NCI-H2081 treated with DMSO at 0.1 percent for 48 hours (cell line): Measurements from ENCODE around the gene TVP23A.
"Not testable (repeated sequence)": the region's sequence is repeated elsewhere in the genome, so short reads cannot be mapped to it uniquely, and the experiment has no call there.

Experiments
- DNase-seq: peaks from one replicate; lab custom pipeline; 2025; lab: John Stamatoyannopoulos, UW

Gene TVP23A

DNA sequence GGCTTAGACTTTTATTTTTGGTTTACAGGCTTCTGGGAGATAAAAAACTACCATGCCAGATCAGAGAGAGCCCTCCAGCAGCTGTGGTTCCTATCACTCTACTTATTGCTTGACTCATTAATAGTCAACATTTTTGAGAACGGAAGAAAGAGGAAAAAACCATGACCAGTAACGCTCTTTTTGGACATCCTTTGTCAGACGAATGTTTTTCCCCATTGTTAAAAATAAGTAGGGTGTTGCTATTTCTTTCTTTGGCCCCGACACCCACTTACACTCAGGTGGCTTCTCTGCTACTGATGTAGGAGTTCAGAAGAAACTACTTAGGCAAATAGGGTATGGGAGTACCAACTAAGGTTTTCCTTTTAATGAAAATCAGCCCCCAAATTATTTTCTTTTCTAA lies 27.5 kb downstream of the TVP23A start:
- DNase-seq, result no peak

DNA sequence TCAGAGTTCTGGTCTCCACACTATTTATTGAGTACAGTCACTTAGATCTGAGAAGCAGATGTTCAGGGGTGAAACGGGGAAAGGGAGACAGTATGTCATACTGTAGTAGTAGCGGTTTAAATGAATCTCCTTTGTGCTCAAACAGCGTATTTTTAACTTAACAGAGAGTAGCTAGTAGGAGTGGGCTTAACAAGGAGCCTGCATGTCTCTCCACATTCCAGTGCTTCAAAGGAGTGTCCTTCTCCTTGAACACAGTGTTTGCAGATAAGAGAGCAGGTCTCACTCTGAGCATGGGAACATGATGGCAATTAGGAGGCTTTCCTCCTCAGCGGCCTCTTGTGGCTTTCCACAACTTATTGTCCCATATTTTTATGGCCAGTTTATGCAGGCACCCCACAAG lies 30.0 kb downstream of the TVP23A start:
- not testable (repeated sequence) for DNase-seq

DNA sequence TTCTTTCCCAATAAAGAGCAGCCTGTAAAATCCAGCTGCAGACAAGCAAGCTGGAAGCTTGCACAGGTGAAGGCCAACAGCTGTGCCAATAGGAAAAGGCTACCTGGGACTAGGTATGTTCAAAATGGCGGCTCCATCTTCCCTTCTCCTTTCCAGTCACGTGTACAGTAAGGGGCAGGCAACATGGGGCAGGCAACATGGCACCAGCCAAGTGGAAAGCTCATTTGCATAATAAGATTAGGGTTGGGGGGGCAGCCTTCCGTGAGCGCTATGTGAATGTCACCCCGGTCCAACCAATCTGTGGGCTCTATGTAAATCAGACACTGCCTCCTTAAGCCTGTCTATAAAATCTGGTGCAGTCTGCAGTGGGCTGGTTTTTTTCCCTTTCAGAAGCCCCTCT lies 31.3 kb downstream of the TVP23A start:
- DNase-seq, result no peak

DNA sequence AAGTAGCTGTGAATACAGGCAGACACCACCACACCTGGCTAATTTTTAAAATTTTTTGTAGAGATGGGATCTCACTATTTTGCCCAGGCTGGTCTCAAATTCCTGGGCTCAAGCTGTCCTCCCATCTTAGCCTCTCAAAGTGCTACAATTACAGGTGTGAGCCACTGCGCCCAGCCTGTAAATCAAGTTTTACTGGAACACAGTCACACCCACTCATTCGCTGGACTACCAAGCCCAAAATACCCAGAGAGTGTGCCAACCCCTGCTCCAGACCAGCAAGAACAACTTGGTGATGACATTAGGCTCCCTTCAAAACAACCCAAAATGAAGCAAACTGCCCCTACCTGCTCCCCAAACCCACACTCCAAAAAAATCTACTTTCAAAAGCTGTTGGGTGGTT lies 36.0 kb downstream of the TVP23A start:
- DNase-seq, result no peak

DNA sequence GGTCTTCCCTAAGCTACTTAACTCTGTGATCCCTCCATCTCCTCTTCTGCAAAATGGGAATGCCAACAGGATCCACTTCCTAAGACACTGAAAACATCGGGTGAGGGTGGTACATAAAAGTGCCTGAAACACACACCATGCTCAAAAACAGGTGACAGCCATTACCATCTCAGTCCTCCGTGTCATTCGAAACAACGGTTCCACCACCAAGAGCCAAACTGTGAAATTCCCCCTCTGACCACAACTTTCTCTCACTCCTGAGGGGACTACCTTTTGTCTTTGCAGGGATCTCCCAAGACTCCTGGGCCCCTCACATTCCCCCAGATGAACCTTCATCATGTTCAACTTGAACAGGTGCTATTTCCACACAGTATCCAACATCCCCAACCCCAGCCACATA lies 38.0 kb downstream of the TVP23A start:
- DNase-seq, result no peak

DNA sequence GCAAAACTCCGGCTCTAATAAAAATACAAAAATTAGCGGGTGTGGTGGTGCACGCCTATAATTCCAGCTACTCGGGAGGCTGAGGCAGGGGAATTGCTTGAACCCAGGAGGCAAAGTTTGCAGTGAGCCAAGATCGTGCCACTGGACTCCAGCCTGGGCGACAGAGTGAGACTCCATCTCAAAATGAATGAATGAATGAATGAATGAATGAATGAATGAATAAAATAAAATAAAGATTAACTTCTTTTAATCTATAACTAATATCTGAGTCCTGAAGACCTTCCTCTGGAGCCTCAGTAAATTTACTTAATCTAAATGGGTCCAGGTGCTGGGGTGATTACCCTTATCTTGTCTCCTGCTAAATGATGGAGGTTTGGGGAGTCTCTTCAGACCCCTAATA lies 38.7 kb downstream of the TVP23A start:
- DNase-seq, result not testable (repeated sequence)

DNA sequence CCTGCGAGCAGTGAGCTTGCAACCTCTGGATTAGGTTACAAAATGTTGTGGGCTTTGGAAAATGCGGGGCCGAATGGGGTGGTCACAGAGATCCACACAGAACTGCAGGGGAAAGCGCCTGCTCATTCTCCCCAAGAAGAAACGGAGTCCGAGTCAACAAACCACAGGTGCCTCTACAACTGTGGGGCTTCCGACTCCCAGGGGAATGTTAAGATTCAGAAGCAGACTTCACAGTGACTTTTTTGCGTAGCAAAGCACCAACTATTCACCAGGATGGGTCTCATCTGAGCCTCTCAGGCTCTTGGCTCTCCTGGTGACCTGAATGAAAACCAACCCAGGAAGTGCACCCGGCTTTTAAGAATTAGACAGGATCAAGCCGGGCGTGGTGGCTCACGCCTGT lies 41.2 kb downstream of the TVP23A start:
- no peak for DNase-seq

DNA sequence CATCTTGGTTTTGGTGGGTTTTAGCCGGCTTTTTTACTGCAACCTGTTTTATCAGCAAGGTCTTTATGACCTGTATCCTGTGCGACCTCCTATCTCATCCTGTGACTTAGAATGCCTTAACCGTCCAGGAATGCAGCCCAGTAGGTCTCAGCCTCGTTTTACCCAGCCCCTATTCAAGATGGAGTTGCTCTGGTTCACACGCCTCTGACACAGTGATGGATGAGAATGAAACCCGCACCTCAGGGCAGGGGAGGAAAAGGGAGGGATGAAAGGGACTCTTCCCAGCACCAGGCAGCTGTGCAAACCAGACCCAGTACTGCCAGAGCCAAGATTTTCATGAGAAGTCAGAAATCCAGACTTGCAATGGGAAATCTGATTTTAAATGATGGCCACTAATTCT lies 41.7 kb downstream of the TVP23A start:
- DNase-seq, result not testable (repeated sequence)

DNA sequence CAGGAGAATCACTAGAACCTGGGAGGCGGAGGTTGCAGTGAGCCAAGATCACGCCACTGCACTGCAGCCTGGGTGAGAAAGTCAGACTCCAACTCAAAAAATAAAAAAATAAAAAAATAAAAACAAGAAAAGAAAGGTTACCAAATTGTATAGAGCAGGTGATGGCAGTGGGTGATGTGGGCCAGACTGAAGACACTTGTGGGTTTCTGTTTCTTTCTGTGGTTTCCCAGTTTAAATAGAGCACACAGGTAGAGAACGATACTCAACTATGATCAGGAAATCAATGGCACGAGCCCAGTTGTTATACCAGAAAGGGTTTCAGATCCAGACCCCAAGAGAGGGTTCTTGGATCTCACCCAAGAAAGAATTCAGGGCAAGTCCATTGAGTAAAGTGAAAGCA lies 42.3 kb downstream of the TVP23A start:
- DNase-seq, result no peak

DNA sequence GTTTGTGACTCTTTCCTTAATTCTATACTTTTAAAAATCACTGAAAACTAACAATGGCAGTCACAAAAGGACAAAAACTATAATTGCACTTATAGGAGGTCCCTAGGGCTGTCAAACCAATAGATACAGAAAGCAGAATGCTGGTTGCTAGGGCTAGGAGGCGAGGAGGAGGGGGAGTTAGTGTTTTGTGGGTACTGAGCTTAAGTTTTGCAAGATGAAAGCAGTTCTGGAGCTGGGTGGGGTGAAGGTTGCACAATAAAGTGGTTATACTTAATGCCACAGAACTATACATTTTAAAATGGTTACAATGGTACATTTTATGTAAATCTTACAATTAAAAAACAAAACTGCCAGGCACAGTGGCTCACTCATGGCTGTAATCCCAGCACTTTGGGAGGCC lies 47.7 kb downstream of the TVP23A start:
- DNase-seq, result no peak

DNA sequence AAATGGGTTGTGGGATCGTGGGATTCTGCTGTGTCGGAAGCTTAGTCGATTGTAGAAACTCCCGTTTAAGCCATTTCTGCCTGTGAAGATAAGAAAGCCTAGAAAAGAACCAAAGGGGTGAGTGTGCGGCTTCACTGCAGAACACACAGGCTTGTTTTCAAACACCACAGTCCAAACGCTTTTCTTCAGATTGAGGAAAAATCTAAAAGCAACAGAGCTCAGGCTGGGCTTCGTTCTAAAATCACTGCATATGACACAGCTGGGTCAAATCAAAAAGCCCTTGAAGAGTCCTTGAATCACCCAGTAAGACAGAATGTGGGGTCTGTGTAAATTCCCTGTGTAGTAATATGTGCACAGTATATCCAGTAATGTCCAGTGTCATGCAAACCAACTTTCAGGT lies 49.2 kb downstream of the TVP23A start:
- DNase-seq, result no peak

DNA sequence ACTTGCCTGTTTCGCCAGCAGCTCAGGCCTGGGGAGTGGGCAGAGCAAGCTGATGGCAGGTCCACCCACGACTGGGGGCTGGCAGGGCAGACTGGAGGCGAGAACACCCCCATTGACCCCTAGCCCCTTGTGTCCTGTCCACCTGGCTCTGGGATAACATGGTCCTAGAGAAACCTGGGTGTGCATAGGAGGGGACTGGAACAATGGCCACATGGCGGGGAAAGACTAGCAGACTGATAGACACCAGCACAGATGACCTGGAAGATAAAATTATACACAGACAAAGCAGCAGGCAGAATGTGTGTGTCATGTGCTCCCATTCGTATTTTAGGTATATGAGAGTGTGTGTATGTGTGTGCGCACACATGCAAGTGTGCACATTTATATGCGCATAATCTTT lies 51.5 kb downstream of the TVP23A start:
- no peak for DNase-seq

DNA sequence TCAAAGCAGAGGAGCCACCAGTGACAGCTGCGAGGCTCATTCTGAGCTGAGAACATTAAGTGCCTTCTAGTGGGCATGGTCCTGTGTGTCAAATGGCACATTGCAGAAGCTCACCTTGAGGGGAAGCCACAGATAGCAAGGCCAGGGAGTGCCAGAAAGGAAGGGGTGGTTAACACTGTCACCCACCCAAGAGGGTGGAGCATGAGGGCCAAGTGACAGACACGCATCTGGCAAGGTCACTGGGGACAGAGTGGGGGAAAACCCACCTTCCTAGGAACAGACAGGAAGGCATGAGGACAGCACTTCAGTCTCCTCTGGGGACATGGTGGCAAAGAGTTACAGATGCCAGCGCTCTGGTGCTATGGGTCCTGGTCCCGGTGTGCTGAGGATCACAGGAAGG lies 52.8 kb downstream of the TVP23A start:
- no peak for DNase-seq

DNA sequence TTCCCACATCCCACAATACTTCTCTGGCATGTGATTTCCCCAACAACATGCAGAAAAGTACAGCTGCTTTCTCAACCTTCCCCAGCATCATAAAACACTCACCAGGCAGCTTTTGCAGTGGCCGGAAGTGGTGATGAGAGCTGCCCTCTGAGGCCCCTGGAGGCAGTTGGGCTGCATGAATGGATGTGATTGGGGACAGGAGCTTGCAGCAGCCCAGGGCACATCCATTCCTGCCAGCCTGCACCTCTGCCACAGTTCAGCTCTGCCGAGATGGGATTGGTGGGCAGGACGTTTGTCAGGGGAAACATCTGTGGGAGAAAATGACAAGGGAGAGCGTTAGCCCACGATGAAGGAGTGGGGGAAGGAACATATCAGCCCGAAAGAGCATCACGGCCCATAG lies 55.1 kb downstream of the TVP23A start:
- no peak for DNase-seq

DNA sequence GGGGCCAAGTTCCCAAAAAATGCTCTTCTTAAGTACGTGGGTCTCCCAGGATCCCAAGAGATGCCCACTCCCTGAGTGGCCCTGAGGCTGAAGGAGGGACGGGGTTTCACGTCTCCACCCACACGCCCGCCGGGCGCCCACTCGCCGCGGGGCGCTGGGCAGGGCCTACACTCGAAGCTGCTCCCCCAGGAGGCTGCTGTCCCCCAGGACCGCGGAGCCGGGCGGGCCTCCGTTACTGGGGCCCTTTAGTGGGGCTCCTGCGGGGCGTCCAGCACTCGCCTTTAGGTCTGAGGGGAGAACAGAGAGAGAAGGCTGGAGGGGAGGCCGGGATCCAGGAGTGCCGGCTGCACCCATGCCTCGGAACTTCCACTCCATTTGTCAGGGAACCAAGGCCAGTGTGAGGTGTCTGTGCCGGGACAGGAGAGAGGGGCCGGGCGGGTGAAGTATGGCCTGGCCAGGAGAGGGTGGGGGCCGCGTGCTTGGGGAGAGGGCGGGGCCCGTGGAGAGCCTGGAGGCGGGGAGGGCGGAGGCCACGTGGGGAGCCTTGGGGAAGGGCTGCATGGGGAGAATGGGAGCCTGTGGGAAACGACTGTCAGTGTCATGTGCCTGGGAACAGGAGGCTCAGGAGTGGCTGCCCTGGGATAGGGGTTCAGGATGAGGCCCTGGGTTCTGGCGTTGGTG lies 56.1 kb downstream of the TVP23A start:
- DNase-seq, result no peak

DNA sequence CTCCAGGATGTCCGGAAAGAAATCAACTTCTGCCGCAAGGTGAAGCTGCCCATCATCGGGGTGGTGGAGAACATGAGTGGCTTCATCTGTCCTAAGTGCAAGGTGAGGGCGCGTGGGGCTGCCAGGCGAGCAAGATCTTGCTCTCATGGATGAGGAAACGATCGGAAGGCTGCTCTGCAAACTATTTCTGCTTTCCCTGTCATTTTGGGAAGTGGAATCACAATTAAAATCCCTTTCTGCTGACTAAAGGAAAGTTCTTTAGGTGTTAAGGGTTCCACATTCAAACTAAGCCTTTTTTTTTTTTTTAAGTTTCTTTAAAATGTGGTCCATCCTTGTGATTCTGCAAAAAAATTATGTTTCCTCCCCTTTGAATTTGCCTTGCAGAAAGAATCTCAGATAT lies 57.2 kb downstream of the TVP23A start:
- DNase-seq, result no peak

DNA sequence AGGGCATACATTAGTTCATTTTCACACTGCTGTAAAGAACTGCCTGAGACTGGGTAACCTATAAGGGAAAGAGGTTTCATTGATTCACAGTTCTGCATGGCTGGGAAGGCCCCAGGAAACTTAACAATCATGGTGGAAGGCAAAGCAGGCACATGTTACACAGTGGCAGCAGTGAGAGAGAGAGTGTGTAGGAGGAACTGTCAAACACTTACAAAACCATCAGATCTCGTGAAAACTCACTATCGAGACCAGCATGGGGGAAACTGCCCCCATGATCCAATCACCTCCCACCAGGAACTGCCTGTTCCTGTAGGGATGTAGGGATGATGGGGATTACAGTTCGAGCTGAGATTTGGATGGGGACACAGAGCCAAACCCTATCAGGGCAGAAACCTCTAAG lies 57.7 kb downstream of the TVP23A start:
- DNase-seq, result no peak

DNA sequence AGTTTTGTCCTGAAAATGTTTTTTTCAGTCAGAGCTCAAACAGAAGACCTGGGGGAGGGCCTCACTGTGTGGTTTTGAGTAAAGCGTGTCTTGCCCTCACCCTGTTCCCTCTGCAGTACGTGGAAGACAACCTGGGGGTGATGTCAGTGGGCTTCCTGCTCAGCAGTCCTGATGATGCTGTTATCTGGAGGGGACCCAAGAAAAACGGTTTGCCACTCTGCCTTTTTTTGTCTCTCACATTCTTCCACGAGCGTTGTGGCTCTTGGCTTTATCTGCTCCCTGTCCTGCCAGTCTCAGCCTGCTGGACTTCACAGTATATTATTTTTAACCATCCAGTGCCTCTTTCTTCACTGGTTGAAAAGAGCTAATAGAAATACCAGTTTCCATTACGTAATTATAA lies 62.0 kb downstream of the TVP23A start:
- no peak for DNase-seq

DNA sequence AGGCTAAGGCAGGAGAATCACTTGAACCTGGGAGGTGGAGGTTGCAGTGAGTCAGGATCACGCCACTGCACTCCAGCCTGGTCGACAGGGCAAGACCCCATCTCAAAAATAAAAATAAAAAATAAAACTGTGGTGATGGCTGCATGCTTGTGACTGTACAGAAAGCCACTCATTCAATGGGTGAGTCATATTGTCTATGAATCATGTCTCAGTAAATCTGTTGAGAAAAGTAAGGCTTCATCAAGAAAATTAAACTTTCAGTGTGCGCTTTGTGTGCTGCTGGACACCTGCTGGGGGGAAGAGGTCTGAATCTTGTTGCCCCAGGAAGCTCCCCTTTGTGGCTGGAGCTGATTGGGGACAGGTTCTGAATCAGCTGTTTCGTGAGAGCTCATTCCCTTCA lies 63.7 kb downstream of the TVP23A start:
- DNase-seq, result no peak

DNA sequence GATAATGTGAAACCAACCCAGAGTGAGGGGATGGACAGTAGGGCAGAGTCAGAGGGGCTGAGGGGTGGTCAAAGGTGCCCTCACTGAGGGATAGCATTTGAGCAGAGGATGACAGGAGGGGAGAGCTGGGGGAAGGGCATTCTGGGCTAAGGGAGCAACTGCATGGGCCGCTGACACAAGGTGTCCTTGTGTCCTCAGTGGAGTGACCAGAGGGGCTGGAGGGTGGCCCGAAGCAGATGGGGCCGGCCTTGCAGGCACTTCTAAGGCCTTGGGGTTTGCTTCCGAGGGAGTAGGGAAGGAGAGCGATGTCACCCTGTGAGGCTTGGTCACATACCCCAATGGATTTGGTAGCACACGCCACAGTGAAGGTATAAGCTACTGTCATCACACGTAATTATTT lies 64.9 kb downstream of the TVP23A start:
- DNase-seq, result no peak

DNA sequence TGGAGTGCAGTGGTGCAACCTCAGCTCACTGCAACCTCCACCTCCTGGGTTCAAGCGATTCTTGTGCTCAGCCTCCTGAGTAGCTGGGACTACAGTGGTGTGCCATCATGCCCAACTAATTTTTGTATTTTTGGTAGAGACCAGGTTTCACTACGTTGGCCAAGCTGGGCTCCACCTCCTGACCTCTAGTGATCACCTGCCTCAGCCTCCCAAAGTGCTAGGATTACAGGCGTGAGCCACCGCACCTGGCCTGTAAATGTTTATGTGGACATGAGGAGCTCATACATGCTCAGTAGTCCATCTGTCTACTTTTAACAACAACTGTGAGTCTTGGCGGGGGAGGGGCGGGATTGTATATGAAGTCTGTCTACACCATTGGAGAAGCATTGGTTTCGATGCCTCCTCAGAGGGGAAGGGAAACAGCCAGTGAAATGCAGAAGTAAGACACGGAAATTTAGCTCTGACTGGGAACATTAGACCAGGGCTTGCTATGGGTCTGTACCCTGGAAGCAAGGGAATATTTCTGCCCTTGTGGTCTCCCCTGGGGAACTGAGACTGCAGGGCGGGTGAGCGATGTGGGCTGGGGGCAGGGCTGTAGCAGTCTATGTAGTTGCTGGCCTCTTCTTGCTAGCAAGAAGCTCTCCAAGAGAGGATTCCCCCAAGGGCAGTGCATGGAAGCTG lies 65.6 kb downstream of the TVP23A start:
- no peak for DNase-seq

DNA sequence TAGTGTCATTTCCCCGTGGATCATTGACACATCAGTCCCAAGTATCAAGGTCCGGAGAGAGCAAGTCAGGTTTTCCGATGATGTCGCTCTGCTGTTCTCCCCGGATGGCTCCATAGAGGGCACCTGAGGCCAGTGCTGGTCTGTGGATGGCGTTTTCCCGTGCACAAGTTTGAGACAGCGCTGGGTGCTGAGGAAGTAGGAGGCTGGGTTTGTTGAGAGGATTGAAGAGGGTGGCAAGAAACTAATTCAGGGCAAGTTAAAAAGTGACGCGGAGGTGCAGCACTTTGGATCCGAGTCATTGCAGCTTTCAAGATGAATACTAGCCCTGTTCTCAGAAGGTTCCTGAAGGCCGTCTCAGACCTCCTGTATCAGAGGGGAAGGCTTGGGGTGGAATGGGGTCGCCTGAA lies 67.3 kb downstream of the TVP23A start:
- DNase-seq, result no peak

DNA sequence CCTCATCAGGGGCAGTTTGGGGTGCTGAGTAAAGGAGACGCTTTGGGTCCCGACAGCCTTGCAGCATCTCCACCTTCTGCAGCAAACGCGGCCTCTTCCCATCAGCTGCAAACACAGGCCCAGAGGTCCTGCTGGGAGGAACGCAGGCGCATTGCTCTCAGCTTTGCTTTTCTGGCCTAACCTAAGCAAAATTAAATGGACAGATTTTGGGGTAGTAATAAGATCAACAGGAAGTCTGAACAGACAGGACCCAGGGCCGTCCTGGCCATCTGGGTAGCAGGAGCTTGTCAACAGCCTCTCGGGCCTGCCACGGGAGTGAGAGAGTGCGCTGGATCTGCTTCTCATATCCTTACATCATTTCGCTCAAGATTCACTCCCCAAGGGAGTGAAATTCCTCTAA lies 67.8 kb downstream of the TVP23A start:
- no peak for DNase-seq

DNA sequence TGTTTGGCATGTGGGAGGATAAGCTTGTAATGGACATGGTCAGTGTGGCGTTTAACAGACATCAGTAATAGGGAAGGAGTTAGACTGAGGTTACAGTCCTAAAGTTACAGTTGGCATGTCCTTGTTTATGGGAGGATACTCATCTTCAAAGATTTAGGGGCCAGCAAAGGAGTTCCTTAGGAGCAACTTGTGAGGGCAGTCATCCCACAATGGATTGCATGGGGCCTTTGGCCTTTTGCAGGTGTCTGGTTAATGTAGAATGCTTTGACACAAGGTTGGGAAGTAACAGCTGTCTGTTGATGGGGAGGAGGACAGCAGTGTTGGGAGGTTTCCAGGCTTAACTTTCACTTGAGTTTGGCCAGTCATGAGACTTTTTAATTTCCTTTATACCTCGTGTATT lies 72.8 kb downstream of the TVP23A start:
- DNase-seq, result no peak
